GM18873 (cell line): ENCODE measurements around the gene SRCAP.
A peak's percentile ranks its signal among the peaks of the same experiment; 100 is the strongest.

Experiments
- ATAC-seq: cut with Tn5 transposase; IDR thresholded peaks from one replicate; pipeline ENCODE4 v1.9.1; 2021; ENCODE audit warnings: mild to moderate bottlenecking, moderate library complexity, moderate number of reproducible peaks; ENCODE audit not compliant: unreplicated experiment, low FRiP score

SRCAP gene

DNA sequence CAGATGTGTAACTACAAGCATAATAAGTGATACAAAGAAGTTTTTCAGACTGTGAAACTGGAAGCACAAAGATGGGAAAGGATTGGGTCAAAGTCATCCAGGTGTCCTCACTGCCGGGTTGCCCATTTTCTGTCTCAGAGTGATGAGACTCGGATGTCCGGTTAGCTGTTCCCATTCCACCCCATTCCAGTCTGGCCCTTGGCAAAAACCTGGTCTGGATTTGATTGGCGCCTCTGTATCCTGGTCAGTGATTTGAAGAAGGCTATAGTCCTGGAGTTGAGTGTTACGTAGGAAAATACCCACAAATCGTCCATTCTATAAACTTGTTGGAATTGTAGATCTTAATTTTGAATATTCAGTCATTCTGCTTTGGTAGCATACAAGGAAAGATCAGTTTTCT is 29.4 kb downstream of the SRCAP start:
- ATAC-seq = no peak

DNA sequence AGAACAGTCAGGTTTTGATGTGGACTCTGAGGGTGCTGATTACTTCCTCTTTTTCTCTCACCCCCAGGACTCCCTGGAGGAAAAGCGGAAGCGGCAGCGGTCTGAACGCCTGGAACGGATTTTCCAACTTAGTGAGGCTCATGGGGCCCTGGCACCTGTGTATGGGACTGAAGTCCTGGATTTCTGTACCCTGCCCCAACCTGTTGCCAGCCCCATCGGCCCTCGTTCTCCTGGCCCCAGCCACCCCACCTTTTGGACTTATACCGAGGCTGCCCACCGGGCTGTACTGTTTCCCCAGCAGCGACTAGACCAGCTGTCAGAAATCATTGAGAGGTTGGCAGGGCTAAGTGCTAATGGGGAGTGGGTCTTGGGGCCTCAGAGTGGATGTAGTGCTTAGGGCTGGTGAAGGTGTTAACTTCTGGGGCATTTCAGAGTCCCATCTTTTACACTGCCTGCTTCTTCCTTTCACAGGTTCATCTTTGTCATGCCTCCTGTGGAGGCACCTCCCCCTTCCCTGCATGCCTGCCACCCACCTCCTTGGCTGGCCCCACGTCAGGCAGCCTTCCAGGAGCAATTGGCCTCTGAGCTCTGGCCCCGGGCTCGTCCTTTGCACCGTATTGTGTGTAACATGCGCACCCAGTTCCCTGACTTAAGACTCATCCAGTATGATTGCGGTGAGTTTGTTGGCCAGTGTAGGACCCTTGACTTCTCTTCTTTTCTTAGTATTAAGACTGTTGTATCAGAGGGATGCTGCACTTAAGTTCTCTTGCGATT is 30.1 kb downstream of the SRCAP start:
- no peak for ATAC-seq

DNA sequence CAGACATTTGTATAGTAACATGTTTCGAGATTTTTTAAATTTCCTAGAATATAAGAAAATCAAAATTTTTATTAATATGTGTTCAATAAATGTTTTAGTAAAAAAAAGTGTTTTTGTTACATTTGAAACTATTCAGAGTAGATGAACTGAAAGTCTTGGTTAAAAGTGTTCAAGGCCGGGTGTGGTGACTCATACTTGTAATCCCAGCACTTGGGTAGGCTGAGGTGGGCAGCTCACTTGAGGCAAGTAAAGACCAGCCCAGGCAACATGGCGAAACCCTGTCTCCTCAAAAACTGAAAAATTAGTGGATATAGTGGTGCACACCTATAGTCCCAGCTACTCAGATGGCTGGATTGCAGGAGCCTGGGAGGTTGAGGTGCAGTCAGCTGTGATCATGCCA is 32.4 kb downstream of the SRCAP start:
- no peak for ATAC-seq

- no peak for ATAC-seq
These were observed 38.2 kb downstream of the SRCAP start for GRCh38 chr16:30736995-30737793.

DNA sequence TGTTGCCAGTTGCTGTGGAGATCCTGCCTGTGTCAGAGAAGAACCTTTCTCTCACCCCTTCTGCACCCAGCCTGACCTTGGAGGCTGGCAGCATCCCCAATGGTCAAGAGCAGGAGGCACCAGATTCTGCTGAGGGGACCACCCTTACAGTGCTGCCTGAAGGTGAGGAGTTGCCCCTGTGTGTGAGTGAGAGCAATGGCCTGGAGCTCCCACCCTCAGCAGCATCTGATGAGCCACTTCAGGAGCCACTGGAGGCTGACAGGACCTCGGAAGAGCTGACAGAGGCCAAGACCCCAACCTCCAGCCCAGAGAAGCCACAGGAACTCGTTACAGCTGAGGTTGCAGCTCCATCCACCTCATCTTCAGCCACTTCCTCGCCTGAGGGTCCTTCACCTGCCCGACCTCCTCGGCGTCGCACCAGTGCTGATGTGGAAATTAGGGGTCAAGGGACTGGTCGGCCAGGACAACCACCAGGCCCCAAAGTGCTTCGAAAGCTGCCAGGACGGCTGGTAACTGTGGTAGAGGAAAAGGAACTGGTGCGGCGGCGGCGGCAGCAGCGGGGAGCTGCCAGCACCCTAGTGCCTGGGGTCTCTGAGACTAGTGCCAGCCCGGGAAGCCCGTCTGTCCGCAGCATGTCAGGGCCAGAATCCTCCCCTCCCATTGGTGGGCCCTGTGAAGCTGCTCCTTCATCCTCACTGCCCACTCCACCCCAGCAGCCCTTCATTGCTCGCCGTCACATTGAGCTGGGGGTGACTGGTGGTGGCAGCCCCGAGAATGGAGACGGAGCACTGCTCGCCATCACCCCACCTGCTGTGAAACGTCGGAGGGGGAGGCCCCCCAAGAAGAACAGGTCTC is 39.0 kb downstream of the SRCAP start:
- no peak for ATAC-seq

GRCh38 chr16:30738984-30739951 is 40.3 kb downstream of the SRCAP start:
- ATAC-seq = no peak

GRCh38 chr16:30740364-30741251 is 41.6 kb downstream of the SRCAP start:
- no peak for ATAC-seq

GRCh38 chr16:30741461-30741914 is 42.5 kb downstream of the SRCAP start:
- no peak for ATAC-seq

DNA sequence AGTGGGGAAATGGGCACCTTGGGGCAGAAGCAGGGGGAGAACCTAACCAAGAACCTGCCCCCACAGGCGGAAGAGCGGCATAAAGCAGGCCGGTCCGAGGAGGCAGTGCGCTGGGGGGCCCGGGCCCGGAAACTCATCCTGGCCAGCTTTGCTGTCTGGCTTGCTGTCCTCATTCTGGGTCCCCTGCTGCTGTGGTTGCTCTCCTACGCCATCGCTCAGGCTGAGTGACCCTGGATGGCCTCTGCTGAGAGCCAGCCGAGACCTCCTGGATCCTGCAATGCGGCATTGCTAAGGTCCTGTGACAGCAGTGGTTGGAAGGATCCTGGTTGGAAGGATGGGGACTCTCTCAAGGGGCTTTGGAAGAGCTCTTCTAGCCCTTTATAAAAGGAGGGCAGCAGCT is 44.7 kb downstream of the SRCAP start:
- no peak for ATAC-seq

- no peak for ATAC-seq
These were observed 45.2 kb downstream of the SRCAP start for GRCh38 chr16:30744183-30744582.

- ATAC-seq = no peak
These were observed 46.1 kb downstream of the SRCAP start for GRCh38 chr16:30745082-30745481.

- no peak for ATAC-seq
These were observed 47.7 kb downstream of the SRCAP start for GRCh38 chr16:30746638-30747175.

DNA sequence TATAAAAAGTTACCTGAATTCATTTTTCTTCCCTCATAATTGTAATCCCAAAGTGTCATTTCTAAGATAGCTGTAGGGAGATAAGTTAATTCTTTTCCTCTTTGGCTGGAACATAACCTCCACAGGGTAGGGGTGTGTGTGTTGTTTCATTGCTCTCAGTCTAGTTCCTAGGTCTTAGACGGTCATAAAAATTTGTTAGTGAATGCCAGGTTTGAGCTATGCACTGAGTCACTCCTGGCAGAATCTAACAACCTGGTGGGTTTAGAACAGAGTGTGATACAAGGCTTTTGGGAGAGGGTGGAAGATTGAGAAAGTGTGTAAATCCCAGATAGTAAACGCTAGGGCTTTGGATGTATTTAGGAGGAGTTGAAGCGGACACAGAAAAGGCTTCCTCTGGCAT is 48.4 kb downstream of the SRCAP start:
- ATAC-seq = no peak

- peak; percentile 95 for ATAC-seq
These were observed 49.0 kb downstream of the SRCAP start, which contains the start of gene PHKG2 for GRCh38 chr16:30747799-30748633. Gene PHKG2 (plus strand): TSS chr16:30748425. CDS start chr16:30748821, 396 bp downstream.

GRCh38 chr16:30748634-30749445 is 49.9 kb downstream of the SRCAP start:
- ATAC-seq = no peak

DNA sequence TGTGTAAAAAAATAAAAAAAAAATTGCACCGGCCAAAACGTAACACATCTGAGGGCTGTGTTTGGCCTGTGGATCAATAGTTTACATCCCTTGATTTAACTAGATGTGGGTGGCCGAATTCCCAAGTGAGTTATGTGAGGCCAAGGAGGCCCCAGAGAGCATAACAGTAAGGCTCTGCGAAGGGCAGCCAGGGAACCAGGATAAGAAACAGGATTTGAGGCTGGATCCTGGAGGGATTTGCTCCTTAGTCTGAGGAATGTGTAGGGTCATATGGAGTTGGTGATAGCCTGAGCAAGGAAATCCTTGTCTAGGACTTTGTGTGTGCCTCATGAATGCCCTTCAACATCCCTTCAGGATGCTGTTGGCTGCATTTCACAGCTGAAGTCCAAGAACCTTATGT is 51.2 kb downstream of the SRCAP start:
- no peak for ATAC-seq
